SKM-1 treated with dmso at 0.1 percent for 144 hours (cell line): ENCODE measurements around the gene KBTBD4.
"Not testable (repeated sequence)": the region's sequence is repeated elsewhere in the genome, so short reads cannot be mapped to it uniquely, and the experiment has no call there.

ENCODE experiments used
- DNase-seq: peaks from one replicate; lab custom pipeline; 2025; ENCODE audit not compliant: unreplicated experiment; lab: John Stamatoyannopoulos, UW

Gene KBTBD4

GRCh38 chr11:47591764-47592163 is 13.0 kb upstream of the KBTBD4 start:
- peak; percentile 8 for DNase-seq

DNA sequence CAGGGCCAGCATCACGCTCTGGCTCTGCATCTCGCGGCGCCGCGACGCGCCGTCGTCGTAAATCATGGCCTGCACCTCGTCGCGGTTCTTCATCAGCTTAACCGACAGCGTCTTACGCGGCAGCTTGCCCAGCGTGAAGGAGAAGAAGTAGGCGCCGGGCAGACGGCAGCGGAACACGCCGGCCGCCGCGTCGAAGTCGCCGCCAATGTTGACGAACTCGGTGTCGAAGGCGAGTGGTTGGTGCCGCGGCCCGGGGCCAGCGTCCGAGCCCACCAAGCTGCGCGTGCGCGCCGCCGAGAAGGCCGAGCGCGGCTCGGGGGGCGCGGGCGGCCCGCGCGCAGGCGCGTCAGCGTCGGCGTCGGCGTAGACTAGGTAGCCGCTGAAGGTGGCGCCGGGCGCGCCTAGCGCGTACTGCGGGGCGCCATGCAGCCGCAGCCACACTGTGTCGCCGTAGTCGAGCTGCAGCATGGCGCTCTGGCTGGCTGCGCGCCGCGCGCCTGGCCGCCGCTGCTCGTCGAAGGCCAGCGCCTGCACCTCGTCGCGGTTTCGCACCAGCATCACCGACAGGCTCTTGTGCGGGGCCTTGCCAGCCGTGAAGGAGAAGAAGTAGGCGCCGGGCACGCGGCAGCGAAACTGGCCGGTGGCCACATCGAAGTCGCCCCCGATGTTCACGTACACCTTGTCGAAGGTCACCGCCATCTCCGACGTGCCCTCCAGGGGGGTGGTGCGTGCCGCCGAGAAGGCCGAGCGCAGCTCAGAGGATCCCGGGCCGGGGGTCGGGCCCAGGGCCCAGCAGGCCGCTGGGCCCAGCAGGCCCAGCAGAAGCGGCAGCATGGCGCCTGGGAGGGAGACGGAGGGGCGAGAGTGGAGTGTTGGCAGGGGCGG is 11.4 kb upstream of the KBTBD4 start:
- no peak for DNase-seq

GRCh38 chr11:47589584-47589976 is 10.8 kb upstream of the KBTBD4 start:
- no peak for DNase-seq

DNA sequence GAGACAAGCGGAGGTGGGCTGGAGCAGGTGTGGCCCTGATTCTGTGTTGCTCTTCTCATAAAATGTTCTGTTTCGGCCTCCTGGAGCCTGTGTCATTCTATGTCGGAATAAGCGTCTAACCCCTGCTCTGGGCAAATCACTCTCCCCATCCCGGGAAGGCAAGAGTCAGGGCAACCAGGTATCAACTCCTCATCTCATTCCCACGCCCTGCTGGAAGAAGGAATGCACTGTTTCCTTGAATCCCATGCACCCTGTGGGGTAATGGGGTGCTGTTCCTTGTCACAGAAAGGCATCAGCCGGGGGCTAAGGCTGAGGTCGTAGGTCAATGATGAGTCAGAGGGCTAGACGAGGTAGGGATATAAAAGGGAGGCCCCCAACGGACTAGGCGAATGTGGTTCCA is 10.3 kb upstream of the KBTBD4 start:
- no peak for DNase-seq

GRCh38 chr11:47587723-47588326 is 9.1 kb upstream of the KBTBD4 start:
- DNase-seq: peak; percentile 77

GRCh38 chr11:47587039-47587716 is 8.4 kb upstream of the KBTBD4 start:
- DNase-seq: no peak

GRCh38 chr11:47586098-47586855 is 7.5 kb upstream of the KBTBD4 start, which contains the start of gene FAM180B:
FAM180B (plus strand) TSS chr11:47586678; CDS start chr11:47586769, 91 bp downstream.
- DNase-seq: no peak

- DNase-seq: no peak
Observed at GRCh38 chr11:47583844-47584243, 5.1 kb upstream of the KBTBD4 start.

- no peak for DNase-seq
Observed at GRCh38 chr11:47577460-47578041, 1.2 kb downstream of the KBTBD4 start.

DNA sequence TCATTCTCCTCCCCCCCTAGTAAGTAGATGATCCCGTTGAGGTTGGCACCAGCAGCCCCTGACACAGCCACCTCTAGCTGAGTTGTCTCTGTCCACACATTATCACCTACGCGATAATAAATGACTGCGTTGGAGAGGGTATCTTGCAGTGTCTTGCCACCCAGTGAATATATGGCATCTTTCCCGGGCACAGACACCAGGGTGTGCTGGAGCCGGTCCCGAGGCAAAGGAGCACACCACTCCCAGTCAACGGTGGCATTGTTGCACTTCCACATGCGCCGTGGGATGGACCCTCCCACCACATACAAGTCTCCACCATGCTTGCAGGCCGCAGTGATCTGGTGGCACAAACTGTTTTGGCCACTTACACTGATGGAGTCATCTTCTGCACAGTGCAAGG is 5.4 kb downstream of the KBTBD4 start:
- DNase-seq: no peak

DNA sequence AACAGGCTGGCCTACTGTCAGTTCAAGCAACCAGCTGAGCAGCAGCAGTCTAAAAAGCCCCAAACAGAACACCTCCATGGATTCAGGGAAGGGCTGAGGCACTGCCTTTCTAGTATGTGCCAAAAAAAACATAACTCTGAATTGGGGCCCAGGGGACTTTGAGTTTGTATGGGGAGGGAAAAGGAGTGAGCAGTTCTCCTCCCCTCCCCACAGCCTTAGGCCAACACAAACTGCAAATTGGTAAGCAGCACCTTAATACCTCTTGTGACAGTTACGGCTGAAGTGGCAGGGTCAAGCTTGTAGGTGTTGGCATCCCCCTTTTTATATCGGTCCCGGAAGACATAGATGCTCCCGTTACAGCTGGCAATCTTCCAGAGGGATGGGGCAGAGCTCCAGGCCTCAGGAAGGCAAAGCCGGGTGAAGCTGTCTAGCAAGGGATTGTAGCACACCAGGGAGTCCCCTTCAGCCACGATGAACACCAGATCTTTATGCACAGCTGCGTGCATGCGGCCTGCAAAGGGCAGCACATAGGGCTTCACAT is 6.0 kb downstream of the KBTBD4 start:
- no peak for DNase-seq

- DNase-seq: no peak
Observed at GRCh38 chr11:47571895-47572294, 6.9 kb downstream of the KBTBD4 start.

DNA sequence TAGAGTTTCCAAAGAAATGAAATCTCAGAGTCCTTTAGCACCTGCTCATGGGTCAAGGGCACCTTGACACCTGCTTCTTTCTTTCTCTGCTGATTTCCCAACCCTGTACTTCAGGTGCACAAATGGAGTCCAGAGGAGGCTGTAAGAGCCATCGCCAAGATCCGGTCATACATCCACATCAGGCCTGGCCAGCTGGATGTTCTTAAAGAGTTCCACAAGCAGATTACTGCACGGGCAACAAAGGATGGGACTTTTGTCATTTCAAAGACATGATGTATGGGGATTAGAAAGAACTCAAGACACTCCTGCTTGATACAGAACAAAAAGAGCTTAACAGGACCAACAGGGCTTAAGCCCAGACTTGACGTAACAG is 7.4 kb downstream of the KBTBD4 start:
- no peak for DNase-seq

- DNase-seq: no peak
Observed at GRCh38 chr11:47570651-47571356, 8.0 kb downstream of the KBTBD4 start.

DNA sequence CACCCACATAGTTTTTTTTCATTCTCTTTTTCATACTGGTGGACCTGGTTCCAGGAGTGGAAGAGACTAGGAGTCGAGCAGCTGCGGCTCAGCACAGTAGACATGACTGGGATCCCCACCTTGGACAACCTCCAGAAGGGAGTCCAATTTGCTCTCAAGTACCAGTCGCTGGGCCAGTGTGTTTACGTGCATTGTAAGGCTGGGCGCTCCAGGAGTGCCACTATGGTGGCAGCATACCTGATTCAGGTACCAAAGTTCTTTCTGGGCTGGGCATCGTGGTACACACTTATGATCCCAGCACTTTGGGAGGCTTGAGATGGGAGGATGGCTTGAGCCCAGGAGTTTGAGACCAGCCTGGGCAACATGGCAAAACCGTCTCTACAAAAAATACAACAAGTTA is 9.1 kb downstream of the KBTBD4 start:
- no peak for DNase-seq

DNA sequence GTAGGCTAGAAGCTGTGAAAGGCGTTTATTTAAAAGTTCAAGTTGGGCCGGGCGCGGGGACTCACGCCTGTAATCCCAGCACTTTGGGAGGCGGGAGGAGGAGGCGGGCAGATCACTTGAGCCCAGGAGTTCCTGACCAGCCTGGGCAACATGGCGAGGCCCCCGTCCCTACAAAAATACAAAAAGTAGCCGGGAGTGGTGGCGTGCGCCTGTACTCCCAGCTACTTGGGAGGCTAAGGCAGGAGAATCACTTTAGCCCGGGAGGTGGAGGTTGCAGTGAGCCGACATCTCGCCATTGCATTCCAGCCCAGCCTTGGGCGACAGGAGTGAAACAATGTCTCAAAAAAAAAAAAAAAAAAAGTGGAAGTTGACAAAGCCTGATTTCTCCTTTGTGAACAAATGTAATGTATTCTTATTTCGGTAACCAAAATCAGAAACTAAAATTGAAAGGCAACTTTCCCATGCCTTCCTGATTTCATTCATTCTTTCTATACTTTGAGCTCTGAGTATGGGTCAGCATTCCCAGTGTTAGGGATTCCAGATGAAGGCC is 12.5 kb downstream of the KBTBD4 start:
- DNase-seq: no peak

DNA sequence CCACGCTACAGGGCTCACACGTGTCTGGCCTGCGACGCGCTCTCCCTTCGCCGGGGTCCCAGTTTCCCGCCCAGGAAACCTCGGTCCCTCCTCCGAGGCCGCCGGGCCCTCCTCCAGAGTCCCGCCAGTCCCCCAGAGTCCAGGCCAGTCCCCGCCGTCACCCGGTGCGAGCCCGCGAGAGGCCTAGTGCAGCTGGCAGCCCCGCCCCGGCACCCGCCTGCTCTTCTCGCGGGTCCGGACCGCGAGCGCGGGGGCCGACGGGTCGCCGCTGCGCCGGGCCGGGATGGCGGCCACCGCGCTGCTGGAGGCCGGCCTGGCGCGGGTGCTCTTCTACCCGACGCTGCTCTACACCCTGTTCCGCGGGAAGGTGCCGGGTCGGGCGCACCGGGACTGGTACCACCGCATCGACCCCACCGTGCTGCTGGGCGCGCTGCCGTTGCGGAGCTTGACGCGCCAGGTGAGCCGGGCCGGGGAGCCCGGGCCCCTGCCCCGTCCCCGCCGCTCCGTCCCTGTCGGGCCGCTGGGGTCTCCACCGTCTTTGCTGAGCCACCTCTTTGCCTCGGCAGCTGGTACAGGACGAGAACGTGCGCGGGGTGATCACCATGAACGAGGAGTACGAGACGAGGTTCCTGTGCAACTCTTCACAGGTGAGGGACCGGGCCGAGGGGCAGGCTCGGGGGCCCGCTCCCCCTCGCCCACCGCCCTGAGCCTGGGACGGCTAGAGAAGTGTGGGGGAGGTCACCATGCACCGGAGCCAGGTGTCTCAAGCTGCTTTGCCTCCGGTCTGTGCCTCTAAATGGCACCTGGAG is 13.2 kb downstream of the KBTBD4 start, which contains the start of gene PTPMT1:
Gene PTPMT1 (plus strand): TSS at position 260 of the 809 bp plus-strand sequence. CDS start 24 bp downstream, at position 284.
- peak; percentile 9 for DNase-seq

DNA sequence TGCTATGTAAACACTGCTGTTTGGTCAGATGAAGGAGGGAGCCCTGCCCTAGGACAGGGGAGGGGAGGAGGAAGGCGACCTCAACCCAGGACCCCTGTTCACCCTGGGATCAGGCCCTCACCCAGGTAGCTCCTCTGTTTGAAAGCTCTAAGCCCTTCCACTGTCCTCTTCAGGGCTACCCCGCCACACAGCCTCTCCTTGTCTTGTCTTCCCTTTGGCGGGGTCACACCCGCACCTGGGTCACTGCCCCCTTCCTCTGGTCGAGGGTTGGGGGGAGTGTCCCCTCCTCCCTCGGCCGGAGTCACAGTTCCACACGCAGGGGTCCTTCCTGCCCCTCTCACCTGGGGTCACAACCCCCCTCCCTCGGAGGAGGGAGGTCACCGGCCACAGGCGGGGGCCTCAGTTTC is 13.8 kb downstream of the KBTBD4 start:
- no peak for DNase-seq

DNA sequence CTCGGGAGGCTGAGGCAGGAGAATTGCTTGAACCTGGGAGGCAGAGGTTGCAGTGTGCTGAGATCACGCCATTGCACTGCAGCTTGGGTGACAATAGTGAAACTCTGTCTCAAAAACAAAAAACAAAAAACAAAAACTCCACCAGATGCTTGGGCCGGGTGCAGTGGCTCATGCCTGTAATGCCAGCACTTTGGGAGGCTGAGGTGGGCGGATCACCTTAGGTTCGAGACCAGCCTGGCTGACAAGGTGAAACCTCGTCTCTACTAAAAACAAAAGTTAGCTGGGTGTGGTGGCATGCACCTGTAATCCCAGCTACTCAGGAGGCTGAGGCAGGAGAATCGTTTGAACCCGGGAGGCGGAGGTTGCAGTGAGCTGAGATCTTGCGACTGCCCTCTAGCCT is 14.4 kb downstream of the KBTBD4 start:
- not testable (repeated sequence) for DNase-seq
